Erythroblast (primary cell): ENCODE data around the gene FMN2.

Source experiments
- DNase-seq, 2 experiments: peaks; one replicate each; lab custom pipeline; 2025; lab: John Stamatoyannopoulos, UW
- GATA1 ChIP-seq: IDR thresholded peaks from 2 replicates; pipeline ENCODE4 v1.6.1; 2011; ENCODE audit warnings: low read depth, mild to moderate bottlenecking, control low read depth, low read length, moderate library complexity
- POLR2A ChIP-seq: IDR thresholded peaks from 2 replicates; pipeline ENCODE4 v1.6.1; 2011; ENCODE audit warnings: mild to moderate bottlenecking, low read length

FMN2 gene

DNA sequence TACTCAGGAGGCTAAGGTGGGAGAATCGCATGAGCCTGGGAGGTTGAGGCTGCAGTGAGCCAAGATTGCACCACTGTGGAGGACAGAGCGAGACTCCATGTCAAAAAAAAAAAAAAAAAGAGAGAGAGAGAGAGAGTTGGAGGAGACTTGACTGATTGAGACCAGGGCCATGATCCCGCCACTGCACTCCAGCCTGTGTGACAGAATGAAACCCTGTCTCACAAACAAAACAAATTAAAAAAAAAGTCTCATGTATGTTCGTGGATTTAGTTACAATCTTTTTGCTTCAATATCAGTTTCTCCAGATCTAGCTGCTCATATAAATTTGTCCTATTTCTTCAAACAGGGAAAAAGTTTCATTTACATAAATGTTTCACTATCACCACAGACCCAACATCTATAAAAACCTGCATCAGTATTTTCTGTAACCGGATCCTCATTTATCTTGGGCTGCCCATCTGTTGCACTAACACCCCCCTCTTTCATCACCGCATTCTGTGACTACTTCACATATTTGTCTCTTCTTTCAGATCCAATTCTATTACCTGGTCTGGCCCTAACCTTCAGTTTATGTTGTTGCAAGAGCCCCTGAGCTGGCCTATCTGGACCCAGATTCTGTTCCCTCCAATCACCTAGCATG, 393.2 kb downstream of the FMN2 start:
- no peak for DNase-seq
- TF ChIP-seq POLR2A (no peak), GATA1 (no peak)

DNA sequence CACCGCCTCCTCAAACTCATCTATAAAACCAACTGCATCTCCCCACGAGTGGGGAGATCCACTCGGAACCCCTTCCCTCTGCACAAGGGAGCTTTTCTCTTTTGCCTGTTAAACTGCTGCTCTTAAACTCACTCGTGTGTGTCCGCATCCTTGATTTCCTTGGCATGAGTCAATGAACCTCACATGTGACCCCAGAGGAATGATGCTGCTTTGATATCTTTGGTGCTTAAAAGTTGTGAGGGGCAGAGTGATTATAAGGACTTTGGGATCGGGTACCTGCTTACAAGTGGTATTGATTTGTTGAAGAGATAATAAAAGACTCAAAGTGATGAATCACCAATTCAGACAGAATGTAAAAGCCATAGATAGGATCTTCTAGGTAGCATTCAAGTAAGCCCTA, 394.9 kb downstream of the FMN2 start:
- TF ChIP-seq GATA1 (no peak), POLR2A (no peak)

DNA sequence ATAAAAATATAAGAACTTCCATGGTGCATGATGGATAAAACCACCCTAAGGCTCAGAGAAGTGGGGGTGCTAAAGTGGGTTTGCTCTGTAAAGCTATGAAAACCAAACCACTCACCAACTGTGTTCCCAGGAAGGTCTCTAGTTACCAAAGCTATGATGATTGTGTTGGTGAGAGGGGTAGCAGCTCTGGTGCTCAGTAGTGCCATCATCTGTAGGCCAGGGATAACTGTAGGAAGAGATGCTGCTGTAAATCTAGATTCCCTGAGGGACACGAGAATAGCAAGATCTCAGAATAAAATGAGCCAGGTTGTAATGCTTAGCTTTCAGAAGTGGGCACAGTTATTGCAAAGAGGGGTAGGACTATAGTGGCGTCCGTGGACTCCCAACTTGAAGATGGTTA, 395.8 kb downstream of the FMN2 start:
- DNase-seq = no peak
- no peak for TF ChIP-seq POLR2A
- no peak for TF ChIP-seq GATA1

More for the DNA sequence above, 394.9 kb downstream of the FMN2 start:
- no peak for DNase-seq

DNA sequence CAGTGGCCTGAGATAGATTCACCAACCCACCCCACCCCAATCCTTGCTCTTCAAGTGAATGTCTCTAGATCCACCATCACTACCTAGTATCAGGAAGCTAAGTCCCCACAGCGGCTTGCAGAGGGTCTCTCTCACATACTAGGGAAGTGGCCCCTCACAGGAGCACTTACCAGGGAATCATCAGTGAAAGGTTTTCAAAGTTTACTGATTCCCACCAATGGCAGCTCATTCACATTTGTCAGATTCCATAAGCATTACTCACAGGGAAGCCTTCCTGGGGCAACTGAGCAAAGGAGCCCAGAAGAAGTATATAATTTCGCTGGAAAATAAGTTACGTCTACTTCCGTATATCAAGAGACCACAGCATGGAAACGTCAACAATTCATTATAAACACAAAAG, 399.5 kb downstream of the FMN2 start:
- TF ChIP-seq POLR2A (no peak), GATA1 (no peak)
- no peak for DNase-seq

DNA sequence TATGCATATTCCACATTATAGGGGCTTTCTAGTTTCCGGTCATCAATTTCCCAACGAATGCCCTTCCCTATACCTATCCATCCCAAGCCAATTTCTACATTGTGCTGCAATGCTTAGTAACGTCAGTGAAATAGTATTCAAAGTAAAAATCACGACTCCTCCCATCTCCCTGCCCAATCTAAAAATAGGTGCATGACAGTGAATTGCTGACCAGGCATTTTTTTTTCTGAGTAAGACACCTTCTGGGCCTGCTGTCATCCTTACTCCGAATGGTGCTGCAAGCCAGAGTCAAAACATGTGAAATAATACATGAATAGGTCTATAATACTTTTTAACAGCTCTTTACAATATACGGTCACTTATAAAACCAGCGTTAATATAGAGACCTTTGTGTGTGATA, 400.1 kb downstream of the FMN2 start:
- no peak for DNase-seq
- TF ChIP-seq POLR2A = no peak
- TF ChIP-seq GATA1 = no peak

DNA sequence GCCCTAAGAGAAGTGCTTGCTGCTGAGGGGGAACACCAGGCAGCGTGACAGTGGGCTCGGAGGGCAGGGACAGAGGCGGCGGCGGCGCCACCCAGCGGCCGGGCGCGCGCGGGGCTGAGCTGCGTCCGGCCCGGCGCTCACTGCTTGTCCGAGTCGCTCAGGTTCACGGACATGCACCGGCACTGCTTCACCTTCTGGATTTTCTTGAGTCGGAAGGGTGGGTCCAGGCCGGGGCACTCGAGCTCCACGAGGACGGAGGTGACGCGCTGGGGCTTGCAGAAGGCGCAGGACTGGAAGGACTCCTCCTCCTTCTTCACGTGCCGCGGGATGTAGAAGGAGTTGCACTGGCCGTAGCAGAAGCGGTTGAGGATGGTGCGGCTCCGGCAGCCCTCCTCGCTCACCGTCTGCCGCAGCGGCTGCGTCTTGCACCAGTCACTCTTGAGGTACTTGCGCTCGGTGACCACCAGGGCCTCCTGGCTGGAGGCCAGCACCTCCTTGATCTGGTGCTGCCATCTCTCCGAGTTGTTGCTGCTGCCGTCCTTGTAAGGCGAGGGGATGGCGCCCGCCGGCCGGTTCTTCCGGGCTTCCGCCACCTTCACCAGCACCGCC, 401.3 kb downstream of the FMN2 start:
- TF ChIP-seq GATA1 (no peak), POLR2A (no peak)
- peak; percentile 33 to 34 for DNase-seq

DNA sequence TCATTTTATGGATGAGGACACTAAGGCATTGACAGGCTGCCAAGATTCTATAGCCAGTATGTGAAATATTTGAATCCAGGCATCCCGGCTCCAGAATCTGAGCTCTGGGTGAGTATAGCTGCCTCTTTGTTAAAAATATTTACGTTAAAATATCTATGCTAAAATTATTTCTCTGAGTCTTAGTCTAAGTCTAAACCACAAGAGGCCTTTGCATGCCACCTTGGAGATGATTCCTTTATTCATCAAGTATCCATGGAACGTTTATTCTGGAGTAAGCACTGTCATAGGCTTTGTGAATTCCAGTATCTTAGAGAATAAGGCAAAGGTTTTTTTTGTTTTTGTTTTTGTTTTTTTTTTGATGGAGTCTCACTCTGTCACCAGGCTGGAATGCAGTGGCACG, 403.9 kb downstream of the FMN2 start:
- no peak for DNase-seq
- no peak for TF ChIP-seq GATA1
- TF ChIP-seq POLR2A = no peak

DNA sequence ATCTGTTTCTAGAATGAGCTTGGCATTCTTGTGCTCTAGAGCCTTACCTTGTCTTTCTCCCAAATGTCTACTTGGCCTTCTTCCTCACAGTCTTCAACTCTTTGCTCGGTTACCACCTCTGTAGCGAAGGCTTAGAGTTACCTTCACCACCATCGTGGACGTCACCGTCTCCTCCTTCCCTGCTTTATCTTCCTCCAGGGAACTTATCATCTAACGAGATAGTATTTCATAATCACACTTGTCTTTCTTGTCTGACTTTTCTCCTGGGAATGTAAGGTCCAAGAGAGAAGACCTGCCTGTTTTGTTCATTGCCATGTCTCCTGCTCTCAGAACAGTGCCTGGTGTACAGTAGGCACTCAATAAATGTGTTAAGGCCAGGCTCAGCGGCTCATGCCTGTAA, 404.7 kb downstream of the FMN2 start:
- TF ChIP-seq POLR2A (no peak), GATA1 (no peak)

DNA sequence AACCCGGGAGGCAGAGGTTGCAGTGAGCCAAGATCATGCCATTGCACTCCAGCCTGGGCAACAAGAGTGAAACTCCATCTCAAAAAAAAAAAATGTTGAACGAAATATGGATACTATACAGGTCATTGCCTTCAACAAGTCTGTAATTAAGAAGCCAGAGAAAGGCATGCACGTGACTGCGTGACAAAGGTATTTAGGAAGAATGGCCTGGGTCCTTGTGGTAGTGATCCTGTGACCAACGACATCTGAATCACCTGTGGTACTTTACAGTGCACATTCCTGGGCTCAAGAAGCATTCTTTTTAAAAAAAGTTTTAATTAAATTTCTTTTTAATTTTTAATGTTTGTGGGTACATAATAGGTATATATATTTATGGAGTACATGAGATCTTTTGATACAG, 405.3 kb downstream of the FMN2 start:
- DNase-seq = no peak

More for the DNA sequence above, 404.7 kb downstream of the FMN2 start:
- no peak for DNase-seq

DNA sequence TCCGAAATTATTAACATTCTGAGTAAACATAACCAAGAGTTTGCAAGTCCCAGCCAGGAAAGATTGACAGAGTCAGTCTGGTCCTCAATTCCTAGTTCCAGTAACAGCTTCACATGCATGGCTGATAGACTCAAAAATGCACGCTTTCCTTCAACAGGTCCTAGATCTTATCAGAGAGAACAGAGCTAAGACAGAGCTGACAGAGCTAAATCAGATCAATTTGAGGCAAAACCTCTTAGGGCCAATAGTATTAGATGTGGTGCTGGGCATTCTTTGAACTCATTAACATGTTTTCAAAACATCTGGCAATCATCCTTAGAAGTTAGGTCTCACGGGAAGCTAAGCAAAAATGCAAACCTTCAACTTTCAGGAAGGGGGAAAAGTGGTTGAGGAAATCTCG, 406.2 kb downstream of the FMN2 start:
- TF ChIP-seq POLR2A (no peak), GATA1 (no peak)
- no peak for DNase-seq

More for the DNA sequence above, 405.3 kb downstream of the FMN2 start:
- TF ChIP-seq POLR2A (no peak), GATA1 (no peak)

DNA sequence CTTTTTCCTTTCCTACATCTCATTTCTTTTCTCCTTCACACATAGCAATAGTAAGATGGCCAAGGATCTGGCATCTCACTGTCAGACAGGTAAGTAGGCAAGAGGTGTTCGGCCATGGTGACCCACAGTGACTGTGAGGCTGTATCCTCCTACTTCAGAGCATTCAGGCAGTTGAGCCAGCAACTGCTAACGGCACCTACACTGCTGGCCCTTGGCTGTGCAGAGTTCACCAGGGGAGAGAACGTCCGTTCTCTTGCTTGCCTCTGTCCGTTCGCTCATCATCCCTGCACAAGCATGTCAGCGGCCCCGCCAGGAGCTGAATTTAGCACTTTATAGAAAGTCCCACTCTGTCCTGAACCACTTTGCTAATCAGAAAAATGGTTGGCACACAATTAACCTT, 406.7 kb downstream of the FMN2 start:
- no peak for DNase-seq
- no peak for TF ChIP-seq POLR2A
- no peak for TF ChIP-seq GATA1

DNA sequence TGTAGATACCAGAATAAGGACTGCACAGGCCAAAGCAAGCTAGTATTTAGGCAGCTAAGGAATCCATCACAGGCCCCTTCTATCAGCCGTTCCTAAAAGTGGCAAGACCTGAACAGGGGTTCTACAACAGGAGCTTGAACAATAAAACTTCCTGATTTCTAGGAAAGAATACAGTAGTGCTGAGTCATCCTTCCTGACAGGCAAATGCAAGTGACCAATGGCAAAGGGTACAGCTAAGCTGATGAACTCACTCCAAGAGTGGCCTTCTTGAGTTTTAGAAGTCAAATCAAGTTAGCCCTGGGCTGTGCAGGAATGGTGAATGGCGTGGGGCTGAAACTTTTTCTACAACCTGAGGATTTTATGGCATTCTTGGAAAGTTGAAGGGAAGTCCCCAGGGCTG, 407.3 kb downstream of the FMN2 start:
- TF ChIP-seq GATA1 (no peak), POLR2A (no peak)
- DNase-seq = no peak

DNA sequence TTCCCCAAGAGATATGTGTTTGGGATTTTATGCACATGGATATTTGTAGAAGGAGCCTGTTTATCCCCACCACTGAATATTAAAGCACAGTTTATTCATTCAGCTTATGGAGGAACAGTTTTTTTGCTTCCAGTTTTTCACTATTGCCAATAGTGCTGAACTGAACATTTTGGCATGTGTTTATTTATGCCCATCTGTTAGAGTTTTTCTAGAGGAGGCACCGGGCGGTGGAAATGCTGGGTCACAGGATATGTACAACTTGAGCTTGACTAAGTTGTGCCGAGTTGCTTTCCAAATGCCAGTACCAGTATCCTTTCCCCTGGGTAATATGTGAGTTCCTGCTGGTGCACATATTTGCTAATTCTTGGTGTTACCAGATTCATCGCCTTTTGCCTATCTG, 409.0 kb downstream of the FMN2 start:
- TF ChIP-seq POLR2A = no peak
- TF ChIP-seq GATA1 = no peak
- no peak for DNase-seq

DNA sequence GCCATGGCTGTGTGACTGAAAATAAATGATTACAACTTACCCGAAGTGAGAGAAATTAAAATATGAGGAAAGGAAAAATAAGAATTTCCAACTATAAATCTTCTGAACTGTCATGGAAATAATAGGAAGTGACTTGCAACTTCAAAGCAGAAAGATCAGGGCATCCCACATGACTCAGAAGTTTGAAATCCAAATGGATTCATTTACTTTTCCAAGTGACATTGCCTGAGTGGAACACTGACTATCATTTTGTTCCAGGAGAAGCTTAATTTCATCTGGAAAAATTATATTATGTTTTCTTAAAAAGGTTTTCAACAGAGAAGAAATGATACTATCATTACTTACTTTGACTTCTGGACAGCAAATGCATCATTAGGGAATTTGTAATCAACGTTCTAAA, 409.4 kb downstream of the FMN2 start:
- no peak for DNase-seq

DNA sequence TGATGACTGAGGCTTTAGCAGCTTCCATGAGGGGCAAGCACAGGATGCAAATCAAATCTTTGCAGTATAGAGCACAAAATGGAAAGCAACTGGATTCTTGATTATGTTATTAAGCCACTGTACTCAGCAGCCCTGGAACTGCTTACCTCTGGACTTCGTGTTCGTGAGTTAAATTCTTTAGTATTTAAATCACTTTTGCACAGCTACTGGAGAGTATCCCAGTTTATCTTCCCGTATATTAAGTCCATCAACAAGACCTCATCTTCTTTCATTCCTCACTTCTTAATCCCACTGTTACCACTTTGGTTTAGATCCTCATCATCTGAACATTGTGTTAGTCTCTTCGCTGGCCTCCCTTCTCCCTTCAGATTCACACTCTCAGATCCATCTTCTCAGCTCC, 411.4 kb downstream of the FMN2 start:
- TF ChIP-seq GATA1 (no peak), POLR2A (no peak)
- no peak for DNase-seq

More for the DNA sequence above, 409.4 kb downstream of the FMN2 start:
- TF ChIP-seq POLR2A = no peak
- TF ChIP-seq GATA1 = no peak
